Dedifferentiated amniotic fluid mesenchymal stem cell (primary cell): ENCODE results near the gene ZDHHC12.

ENCODE experiments used
- DNase-seq: peaks from one replicate; pipeline ENCODE4 v3.0.0-alpha.2; 2016; ENCODE audit errors: extremely low spot score

Gene ZDHHC12

GRCh38 chr9:128685636-128686489 lies 38.1 kb downstream of the ZDHHC12 start:
- DNase-seq: no peak

GRCh38 chr9:128684325-128685199 lies 39.4 kb downstream of the ZDHHC12 start:
- peak; percentile 47 for DNase-seq

GRCh38 chr9:128684065-128684324 lies 39.9 kb downstream of the ZDHHC12 start:
- DNase-seq: no peak

- no peak for DNase-seq
These were observed 40.4 kb downstream of the ZDHHC12 start for GRCh38 chr9:128683340-128684064.

GRCh38 chr9:128677794-128678193 lies 46.1 kb downstream of the ZDHHC12 start:
- DNase-seq: no peak

GRCh38 chr9:128675382-128675781 lies 48.5 kb downstream of the ZDHHC12 start:
- DNase-seq: no peak
